SW480 (cell line): ENCODE results near the gene MYL9.
"Not testable (repeated sequence)": the region's sequence is repeated elsewhere in the genome, so short reads cannot be mapped to it uniquely, and the experiment has no call there.

Experiments used
- DNase-seq: peaks from one replicate; pipeline ENCODE4 v3.0.0-alpha.2; 2016; ENCODE audit warnings: low spot score

Gene MYL9

GRCh38 chr20:36549942-36550789, 8.8 kb downstream of the MYL9 start:
- DNase-seq = no peak

- DNase-seq = no peak
Observed at GRCh38 chr20:36550790-36551299, 9.5 kb downstream of the MYL9 start.

DNA sequence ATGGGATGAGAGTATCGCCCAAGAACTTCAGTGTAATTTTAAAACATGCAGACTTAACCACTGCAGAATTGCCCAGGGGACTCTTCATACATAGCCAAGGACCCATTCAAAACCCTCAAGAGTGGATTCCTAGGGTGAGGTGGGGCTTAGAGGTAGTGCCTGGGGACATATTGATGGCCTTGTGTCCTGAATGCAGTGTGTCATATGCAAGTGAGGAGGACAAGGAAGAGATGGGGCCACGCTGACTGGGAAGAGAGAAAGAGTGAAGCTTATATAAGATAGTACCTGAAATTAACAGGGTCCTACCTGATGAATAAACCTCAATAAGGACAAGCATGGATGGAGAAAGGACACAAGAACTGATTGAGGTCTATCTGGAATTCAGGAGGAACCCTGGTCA, 13.9 kb downstream of the MYL9 start:
- no peak for DNase-seq

DNA sequence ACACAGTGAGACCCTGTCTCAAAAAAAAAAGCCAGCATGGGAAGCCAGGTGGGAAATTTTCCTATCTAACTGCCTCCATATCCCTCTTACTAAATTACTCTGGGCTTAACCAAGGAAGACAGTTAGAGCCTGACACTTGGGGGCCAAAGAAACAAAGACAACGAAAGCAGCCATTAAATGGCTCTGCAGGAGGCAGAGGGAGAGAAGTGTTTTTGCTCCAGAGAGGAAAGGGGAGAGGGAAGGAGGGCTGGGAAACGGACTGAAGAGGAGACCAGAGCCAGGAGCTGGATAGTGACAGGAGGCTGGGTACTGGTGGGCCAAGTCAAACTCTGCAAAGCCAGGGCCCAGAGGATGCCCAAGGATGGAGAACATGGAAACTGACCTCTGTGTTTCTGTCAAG, 21.4 kb downstream of the MYL9 start:
- no peak for DNase-seq

DNA sequence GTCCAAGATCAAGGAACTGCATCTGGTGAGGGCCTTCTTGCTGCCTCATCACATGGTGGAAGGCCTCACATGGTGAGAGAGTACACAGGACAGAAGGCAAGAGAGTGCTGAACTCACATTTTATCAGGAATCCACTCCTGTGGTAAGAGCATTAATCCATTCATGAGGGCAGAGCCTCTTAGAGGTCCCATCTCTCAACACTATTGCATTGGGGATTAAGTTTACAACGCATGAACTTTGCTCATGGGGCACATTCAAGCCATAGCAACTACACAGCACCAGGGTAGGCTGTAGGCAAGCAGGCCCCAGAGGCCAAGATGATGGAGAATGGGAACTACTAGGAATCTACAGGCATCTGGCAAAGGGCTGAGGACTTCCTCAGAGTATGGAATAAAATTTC, 22.1 kb downstream of the MYL9 start:
- no peak for DNase-seq

- DNase-seq = not testable (repeated sequence)
Observed at GRCh38 chr20:36564078-36564725, 22.9 kb downstream of the MYL9 start.

DNA sequence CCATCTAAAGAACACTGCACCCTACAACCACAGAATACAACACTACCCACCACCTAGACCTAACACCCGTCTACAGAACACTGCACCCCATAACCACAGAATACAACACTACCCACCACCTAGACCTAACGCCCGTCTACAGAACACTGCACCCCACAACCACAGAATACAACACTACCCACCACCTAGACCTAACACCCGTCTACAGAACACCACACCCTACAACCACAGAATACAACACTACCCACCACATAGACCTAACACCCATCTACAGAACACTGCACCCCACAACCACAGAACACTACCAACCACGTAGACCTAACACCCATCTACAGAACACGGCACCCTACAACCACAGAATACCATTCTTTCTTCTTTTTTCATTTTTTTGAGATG, 23.4 kb downstream of the MYL9 start:
- DNase-seq = not testable (repeated sequence)

- no peak for DNase-seq
Observed at GRCh38 chr20:36565520-36565919, 24.2 kb downstream of the MYL9 start.

DNA sequence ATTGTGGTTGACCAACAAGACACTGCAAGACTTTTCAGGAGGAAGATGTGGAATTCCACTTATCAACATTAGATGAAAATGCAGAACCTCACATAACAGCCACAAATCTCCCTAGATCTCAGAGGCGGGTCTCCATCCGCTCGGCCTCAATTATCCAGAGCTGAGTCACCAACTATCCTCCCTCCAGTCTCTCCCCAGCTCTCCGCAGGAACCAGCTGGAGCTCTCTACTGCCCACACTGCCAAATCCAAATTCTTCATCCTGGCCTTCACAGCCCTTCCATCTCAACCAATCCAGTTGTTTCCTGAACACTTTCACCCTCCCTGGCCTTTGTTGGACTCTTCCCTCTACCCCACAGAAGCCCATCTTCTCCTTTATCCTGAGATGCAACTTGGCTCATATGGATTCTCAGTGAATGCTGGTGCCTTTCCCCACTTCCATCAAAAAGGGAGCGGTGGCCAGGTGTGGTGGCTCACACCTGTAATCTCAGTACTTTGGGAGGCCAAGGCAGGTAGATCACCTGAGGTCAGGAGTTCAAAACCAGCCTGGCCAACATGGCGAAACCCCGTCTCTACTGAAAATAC, 28.6 kb downstream of the MYL9 start:
- peak; percentile 60 for DNase-seq

- DNase-seq = no peak
Observed at GRCh38 chr20:36571564-36572504, 30.5 kb downstream of the MYL9 start.

- peak; percentile 18 for DNase-seq
Observed at GRCh38 chr20:36572701-36573102, 31.4 kb downstream of the MYL9 start.

DNA sequence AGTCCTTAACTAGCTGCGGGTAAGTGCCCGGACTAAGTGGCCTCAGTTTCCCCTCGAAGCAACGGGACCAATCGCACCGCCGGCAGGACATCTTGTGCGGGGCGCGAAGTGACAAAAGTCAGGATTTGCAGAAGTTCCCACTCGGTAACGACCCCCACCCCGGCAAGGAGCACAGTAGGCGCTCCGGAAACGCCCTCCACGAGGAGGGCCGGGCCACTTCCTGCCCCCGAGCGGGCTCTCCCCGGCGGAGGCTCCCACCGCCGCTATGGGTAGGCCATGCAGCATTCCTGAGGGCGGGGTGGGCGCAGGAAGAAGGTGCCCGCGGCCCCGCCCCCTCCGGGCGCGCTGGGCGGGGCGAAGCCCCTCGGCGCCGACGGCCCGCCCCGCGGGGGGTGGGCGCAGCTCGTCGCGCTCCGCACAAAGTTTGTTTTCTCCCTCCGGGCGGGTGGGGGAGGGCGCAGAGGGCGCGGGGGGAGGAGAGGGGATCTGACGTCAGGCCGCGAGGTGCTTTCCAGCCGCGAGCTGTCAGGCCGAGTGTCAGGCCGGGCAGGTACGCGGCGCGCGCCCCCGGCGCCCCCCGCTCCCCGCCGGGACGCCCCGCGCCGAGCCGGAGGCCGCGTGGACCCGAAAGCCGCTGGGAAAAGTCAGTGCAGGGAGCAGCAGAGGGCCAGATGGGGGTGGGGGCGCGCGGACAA, 31.9 kb downstream of the MYL9 start, which contains the start of gene TGIF2:
Gene TGIF2, plus strand, starts transcription at position 495 of the 695 bp plus-strand sequence. CDS start 5,178 bp downstream, outside the sequence.
- peak; percentile 90 for DNase-seq

- no peak for DNase-seq
Observed at GRCh38 chr20:36573798-36574365, 32.6 kb downstream of the MYL9 start.

GRCh38 chr20:36574366-36575135, 33.2 kb downstream of the MYL9 start:
- DNase-seq = peak; percentile 75

GRCh38 chr20:36576081-36576445, 34.7 kb downstream of the MYL9 start:
- no peak for DNase-seq

GRCh38 chr20:36578356-36579041, 37.2 kb downstream of the MYL9 start:
- no peak for DNase-seq

GRCh38 chr20:36579996-36580545, 38.8 kb downstream of the MYL9 start:
- DNase-seq = no peak

- DNase-seq = no peak
Observed at GRCh38 chr20:36582322-36582721, 41.0 kb downstream of the MYL9 start.

DNA sequence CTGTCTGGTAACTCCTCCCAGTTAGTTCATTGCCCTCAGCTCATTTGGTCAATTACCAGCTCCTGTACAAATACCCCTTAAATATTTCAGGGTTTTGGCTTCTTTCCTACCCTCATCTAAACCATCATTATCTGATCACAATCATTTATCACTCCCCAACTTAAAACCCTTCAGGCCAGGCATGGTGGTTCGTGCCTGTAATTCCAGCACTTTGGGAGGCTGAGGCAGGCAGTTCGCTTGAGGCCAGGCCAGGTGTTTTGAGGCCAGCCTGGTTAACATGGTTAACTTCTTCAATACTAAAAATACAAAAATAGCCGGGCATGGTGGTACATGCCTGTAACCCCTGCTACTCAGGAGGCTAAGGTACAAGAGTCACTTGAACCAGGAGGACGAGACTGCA, 41.5 kb downstream of the MYL9 start:
- DNase-seq = no peak
